CD4-positive, alpha-beta T cell treated with Interleukin-15 for 4 hours (primary cell): Measurements from ENCODE around the gene VSIR.

Experiments used
- DNase-seq: peaks from one replicate; pipeline ENCODE4 v3.0.0-alpha.2; 2020; ENCODE audit warnings: low spot score

VSIR gene

GRCh38 chr10:71773221-71773971 is at the start of gene VSIR:
TSS of gene VSIR (minus strand) at chr10:71773520. CDS start at chr10:71773439, 81 bp downstream.
- peak; percentile 94 for DNase-seq

- peak; percentile 22 for DNase-seq
Measured at GRCh38 chr10:71821909-71822763, 48.8 kb upstream of the VSIR start.

GRCh38 chr10:71820966-71821365 is 47.6 kb upstream of the VSIR start:
- no peak for DNase-seq

GRCh38 chr10:71819985-71820384 is 46.7 kb upstream of the VSIR start:
- no peak for DNase-seq

- no peak for DNase-seq
Measured at GRCh38 chr10:71819441-71819861, 46.1 kb upstream of the VSIR start.

- no peak for DNase-seq
Measured at GRCh38 chr10:71818674-71819260, 45.4 kb upstream of the VSIR start.

- no peak for DNase-seq
Measured at GRCh38 chr10:71817831-71818655, 44.7 kb upstream of the VSIR start.

GRCh38 chr10:71816936-71817618 is 43.8 kb upstream of the VSIR start:
- no peak for DNase-seq

GRCh38 chr10:71816421-71816851 is 43.1 kb upstream of the VSIR start:
- DNase-seq: no peak

- DNase-seq: no peak
Measured at GRCh38 chr10:71815515-71816130, 42.3 kb upstream of the VSIR start.

GRCh38 chr10:71814922-71815411 is 41.6 kb upstream of the VSIR start:
- DNase-seq: no peak

- DNase-seq: no peak
Measured at GRCh38 chr10:71812913-71813590, 39.7 kb upstream of the VSIR start.

GRCh38 chr10:71812016-71812912 is 38.9 kb upstream of the VSIR start:
- peak; percentile 70 for DNase-seq

GRCh38 chr10:71811351-71811750 is 38.0 kb upstream of the VSIR start:
- no peak for DNase-seq

GRCh38 chr10:71810048-71810750 is 36.9 kb upstream of the VSIR start:
- DNase-seq: no peak

- DNase-seq: no peak
Measured at GRCh38 chr10:71809628-71810027, 36.3 kb upstream of the VSIR start.

GRCh38 chr10:71807557-71808510 is 34.5 kb upstream of the VSIR start:
- DNase-seq: no peak
